T-helper 1 cell (primary cell): ENCODE data around the gene TMC8.

Experiments used
- DNase-seq, 5 donors: peaks; one replicate each; pipeline ENCODE4 v3.0.0-alpha.2; 2012 to 2020
- total RNA-seq, 4 donors: gene quantifications; one replicate each; lab custom pipeline; 2026; lab: John Stamatoyannopoulos, UW

The TMC8 gene, protein sequence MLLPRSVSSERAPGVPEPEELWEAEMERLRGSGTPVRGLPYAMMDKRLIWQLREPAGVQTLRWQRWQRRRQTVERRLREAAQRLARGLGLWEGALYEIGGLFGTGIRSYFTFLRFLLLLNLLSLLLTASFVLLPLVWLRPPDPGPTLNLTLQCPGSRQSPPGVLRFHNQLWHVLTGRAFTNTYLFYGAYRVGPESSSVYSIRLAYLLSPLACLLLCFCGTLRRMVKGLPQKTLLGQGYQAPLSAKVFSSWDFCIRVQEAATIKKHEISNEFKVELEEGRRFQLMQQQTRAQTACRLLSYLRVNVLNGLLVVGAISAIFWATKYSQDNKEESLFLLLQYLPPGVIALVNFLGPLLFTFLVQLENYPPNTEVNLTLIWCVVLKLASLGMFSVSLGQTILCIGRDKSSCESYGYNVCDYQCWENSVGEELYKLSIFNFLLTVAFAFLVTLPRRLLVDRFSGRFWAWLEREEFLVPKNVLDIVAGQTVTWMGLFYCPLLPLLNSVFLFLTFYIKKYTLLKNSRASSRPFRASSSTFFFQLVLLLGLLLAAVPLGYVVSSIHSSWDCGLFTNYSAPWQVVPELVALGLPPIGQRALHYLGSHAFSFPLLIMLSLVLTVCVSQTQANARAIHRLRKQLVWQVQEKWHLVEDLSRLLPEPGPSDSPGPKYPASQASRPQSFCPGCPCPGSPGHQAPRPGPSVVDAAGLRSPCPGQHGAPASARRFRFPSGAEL
- 586 to 882 (median 770) reads per million in 4 donors for total RNA-seq

DNA sequence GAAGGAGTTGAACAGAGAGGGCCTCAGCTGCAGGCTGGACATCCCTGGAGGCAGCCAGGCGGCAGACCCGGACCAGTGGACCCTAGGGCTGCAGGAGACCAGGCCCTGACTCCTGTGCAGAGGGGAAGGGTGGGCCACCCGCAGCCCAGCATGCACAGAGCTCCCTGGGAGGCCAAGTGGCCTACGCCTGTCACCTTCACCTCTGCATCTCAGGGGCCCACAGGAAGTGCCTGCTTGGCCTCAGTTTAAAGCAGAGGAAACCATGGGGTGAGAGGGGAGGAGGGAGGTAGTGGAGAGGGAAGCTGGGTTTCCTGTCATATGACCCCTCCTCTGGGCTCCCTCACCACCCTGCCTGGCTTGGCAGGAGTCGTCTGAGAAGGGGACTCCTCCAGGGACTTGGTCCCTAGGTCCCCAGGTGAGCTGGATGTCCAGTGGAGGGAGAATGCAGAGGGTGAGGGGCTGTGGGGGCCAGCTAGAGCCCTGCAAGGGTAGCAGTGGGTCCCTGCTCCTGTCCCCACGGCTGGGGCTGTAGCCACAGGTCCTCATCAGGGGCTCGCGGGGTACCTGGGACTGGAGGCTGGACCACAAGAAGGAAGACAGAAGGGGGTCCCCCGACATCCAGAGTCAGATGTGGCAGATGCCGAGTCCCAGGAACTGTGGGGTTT is at the start of gene TMC8:
TSS of gene TMC8 (plus strand) at position 335 of the 665 bp plus-strand sequence. CDS start 818 bp downstream, outside the sequence.
- peak; percentile 62 to 94 (median 79) for DNase-seq

DNA sequence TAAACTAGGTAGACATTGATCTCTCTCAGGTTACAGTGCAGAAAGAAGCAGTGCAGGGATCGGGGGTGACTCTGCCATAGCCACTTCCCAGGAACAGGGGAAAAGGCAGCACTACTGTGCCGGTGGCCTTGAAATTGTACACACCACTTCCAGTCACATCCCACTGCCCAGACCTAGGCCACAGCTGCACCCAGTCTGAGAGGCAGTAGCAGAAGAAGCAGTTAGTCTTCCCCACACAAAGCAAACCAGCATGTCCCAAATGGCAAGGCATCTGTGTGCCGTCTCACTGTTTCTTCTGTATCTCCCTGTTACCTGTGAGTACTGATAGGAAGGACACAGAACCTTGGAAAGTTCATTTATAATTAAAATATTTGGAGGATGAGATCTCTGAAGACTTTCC is 49.0 kb upstream of the TMC8 start:
- no peak for DNase-seq

DNA sequence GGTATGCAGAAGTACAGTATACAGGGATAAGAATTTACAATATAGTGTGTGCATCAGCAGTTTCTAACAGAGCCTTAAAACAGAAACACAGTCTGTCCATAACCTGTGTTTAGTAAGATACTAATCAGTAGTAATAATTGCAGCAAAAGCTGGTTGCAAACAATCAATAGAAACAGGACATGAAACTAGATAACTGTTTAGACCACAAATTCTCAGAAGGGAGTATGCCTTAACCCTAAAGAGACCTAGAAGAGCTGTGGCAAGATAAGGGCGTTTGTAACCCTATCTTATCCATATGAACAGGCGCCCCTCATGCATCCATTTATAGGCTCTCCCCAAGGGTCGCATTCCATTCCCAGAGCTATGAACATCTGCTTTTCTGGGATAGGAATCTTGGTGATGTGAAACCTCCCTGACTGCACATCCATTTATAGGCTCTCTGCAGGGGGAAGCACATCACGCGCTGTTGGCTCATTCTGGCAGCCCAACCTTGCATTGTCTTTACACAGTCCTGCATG is 48.2 kb upstream of the TMC8 start:
- peak in 1 of 5 donors; percentile 14 for DNase-seq

DNA sequence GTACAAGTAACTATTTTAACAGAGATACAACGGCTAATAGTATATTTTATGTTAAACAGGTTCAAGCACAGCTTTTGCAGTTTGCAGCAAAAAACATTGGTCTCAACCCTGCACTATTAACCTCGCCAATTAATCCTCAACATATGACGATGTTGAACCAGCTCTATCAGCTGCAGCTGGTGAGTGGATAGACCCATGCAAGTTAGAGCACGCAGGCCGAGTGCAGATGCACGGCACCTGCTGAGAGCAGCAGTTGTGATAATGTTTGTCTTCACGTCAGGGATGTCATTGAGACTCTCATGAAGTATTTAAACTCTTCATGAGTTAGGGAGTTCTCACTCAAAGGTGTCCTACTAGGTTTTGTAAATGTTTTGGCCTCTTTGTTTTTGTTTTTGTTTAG is 47.6 kb upstream of the TMC8 start:
- no peak for DNase-seq

DNA sequence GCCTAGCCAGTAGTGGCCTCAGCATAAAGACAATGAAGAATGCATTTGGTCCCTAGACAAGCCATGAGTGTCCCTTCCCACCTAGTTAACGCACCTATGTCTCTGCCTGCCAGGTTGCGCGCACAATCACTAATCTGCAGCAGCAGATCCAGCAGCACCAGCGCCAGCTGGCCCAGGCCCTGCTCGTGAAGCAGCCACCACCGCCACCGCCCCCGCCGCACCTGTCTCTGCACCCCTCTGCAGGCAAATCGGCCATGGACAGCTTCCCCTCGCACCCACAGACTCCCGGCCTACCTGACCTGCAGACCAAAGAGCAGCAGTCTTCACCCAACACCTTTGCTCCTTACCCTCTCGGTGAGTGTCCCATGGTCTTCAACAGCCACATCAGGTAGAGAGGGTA is 43.8 kb upstream of the TMC8 start:
- no peak for DNase-seq

DNA sequence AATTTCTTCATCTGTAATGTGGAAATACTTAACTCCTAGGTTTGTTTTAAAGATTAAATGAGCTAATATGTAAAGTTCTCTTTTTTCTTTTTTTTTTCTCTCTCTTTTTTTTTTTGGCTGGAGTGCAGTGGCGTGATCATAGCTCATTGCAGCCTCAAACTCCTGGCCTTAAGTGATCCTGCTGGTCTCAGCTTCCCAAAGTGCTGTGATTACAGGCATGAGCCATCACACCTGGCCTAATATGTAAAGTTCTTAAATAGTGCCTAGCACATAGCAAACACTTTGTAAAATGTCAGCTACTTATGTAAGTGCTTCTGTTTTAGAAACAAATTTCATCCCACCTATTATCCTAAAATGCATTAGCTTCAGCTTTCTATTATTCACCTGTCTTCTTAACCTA is 42.0 kb upstream of the TMC8 start:
- no peak for DNase-seq

DNA sequence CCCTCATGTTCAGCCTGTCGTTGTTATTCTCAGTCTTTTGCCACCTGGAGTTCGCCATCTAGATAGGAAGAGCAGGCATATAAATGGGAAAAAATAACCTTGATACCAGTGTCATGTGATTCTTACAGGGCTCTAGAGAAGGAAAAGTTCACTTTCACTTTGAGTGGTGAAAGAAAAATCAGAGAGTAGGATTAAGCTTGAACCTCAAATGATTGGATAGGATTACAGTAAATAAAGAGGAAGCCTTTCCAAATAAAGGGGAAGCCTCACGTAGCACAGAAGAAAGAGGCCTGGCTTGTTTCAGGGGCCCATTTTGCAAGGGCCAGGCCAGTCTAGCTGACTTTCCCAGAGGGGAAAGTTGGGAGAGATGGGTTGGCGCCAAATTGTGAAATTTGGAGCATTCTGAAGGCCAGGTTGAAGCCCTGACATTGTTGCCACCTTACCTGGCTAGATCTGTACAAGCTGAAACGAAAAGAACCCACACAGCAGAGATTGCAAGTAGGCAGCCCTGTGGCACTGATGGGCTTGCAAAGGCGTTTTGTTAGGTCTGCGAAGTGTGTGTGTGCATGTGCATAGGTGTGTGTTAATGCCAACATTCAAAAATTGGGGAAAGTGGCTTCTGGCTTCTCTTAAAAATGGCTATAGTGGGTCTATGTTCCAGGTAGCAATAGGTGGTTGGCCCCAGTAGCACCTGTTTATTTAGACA is 40.8 kb upstream of the TMC8 start:
- no peak for DNase-seq

DNA sequence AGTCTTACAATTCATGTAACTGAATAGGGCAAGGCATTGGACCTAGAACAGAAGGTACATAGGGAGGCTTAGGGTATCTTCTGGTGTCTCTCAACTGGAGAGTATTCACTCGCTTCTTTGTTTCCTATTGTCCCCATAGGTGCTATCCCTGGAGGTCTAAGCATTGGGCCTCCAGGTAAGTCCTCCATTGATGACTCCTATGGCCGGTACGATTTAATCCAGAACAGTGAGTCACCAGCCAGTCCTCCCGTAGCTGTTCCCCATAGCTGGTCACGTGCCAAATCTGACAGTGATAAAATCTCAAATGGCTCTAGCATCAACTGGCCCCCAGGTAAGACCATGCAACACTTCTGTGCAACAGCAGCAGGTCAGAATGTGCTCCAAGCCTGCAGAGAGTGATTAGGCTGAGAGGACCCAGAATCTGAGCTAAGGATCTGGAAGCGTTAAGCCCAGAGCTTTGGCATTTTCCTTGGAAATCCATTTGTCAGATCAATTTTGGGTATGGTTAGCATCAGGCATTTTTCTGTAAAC is 37.7 kb upstream of the TMC8 start:
- DNase-seq: no peak

DNA sequence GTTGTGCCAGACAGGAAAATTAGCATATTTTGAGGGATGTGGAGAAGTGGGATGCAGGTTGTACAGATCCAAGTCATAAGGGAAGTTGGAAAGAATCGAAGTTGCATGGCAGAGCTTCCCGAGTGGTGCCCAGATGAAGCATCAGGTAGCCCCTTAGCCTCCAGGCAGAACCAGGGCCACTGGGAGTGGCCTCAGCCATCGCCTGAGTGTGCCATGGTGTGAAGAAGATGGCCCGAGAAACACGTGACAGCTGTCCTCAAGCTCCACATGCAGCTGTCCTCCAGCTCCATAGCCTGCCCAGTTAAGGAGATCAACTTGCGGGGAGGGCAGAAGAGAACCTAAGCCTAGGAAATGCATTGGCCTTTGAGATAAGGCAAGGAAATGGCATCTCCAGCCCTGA is 35.5 kb upstream of the TMC8 start:
- DNase-seq: no peak

DNA sequence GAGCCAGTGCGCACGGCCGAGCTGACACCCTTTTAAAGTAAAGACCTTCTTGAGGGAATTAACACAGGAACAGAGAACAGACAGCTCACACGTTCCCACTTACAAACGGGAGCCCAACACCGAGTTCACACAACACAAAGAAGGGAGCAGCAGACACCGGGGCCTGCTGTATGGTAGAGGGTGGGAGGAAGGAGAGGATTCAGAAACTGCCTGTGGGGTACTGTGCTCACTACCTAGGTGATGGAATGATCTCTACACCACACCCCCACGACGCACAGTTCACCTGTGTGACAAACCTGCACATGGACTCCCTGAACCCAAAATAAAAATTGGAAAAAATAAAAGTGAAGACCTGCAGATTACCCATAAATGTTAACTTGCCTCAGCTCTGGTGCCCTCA is 34.5 kb upstream of the TMC8 start:
- no peak for DNase-seq

DNA sequence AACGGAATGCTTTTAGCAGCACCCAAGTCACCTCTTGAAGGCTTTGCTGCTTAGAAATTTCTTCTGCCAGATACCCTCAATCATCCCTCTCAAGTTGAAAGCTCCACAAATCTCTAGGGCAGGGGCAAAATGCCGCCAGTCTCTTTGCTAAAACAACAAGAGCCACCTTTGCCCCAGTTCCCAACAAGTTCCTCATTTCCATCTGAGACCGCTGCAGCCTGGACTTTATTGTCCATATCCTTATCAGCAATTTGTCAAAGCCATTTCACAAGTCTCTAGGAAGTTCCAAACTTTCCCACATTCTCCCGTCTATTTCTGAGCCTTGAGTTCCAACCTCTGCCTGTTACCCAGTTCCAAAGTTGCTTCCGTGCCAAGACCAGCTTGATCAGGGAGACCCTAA is 29.5 kb upstream of the TMC8 start:
- no peak for DNase-seq

DNA sequence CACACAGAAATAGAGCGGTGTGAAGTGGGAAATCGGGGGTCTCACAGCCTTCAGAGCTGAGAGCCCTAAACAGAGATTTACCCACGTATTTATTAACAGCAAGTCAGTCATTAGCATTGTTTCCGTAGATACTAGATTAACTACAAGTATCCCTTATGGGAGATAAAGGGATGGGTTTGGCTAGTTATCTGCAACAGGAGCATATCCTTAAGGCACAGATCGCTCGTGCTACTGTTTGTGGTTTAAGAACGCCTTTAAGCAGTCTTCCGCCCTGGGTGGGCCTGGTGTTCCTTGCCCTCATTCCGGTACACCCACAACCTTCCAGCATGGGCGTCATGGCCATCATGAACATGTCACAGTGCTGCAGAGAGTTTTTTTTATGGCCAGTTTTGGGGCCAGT is 29.0 kb upstream of the TMC8 start:
- no peak for DNase-seq

DNA sequence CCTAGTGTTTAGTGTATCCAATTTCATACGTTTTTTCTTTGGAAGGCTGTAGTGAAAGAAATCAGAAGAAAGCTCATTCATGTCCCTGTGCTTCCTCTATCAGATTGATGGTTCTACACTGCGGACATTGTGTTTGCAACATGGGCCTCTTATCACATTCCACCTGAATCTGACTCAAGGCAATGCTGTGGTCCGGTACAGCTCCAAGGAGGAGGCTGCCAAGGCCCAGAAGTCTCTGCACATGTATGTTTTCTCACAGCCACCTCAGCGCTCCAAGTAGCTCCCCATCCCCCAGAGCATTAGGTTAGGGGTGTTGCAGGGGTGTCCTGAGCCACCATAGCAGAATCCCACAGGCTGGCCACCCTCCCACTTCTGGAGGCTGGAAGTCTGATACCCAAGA is 27.3 kb upstream of the TMC8 start:
- no peak for DNase-seq

DNA sequence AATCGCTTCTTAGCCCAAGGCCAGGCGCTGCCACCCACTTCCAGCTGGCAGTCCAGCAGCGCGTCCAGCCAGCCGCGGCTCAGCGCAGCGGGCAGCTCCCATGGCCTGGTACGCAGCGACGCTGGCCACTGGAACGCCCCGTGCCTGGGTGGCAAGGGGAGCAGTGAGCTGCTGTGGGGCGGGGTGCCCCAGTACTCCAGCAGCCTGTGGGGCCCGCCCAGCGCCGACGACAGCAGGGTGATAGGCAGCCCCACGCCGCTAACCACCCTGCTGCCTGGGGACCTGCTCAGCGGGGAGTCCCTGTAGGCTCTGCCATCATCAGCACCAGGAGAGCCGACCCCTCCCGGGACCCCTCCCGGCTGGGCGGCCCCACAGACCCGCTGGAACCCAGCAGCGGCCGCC is 26.0 kb upstream of the TMC8 start:
- DNase-seq: no peak

DNA sequence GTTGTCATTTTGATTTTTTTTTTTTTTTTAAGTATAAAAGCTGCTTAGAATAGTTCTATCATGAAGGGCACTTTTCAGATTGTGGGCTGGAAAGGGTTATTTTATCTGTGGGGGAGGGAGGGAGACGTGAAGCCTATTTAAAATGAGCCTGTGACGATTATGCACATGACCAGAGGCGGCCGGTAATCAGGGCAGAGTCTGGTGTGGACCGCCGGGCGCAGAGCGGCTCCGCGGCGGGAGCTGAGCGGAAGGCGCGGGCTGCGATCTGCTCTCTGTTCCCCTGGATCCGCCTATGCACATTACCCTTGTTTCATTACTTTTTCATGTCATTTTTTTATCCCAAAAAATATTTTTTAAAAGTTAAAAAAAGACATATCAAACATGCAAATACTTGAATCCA is 25.5 kb upstream of the TMC8 start:
- no peak for DNase-seq

DNA sequence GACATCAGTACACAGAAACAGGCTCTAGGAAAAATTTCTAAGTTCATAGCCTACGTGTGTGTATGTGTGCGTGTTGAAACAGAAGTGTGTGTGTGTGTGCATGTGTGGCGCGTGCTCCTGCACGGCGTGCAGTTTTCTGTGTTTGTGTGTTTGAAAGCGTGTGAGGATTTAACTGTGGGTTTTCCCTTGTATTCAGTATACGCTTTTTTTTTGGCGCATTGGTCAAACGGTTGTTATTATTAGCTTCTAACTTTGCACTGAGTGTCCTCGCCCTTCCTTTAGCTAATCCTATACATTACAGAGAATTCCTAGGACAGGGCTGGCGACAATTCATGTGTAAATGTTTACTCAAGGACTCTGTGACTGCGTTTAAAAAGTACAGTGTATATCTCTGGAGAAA is 25.0 kb upstream of the TMC8 start:
- no peak for DNase-seq

DNA sequence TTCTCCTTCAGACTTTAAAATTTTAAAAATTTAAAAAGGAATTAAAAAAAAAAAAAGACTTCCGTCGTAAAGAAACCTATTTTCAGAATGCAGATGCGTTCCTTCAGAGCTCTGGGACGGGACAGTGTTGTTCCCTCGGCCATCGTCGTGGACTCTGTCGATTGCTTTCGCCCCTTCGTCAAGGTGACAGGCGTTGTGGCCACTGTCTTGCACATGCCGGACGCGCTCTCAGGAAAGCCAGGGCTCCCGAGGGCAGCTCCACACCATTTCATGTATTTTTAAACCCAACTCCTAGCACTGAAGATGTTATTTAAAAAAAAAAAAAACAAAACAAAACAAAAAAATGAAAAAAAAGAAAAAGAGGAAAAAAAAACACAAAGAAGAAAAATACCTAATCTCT is 24.4 kb upstream of the TMC8 start:
- no peak for DNase-seq

DNA sequence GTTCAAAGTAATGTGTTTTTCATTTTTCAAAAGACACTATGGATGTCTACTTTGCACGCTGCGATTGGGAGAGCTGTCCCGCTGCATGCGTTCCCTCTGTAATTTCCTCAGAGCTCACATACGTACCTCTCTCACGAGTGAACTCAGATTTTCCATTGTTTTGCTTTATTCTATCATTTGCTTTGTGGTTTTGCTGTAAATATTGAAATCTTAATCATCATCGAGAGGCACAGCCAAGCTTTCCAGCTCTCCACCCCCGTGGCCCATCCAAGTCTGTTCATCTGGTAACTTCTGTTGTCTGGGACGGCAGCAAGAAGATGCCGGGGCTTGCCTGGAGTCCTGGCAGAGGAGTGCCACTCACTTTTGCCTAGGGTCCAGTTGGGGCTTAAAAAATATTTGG is 23.1 kb upstream of the TMC8 start:
- DNase-seq: no peak

DNA sequence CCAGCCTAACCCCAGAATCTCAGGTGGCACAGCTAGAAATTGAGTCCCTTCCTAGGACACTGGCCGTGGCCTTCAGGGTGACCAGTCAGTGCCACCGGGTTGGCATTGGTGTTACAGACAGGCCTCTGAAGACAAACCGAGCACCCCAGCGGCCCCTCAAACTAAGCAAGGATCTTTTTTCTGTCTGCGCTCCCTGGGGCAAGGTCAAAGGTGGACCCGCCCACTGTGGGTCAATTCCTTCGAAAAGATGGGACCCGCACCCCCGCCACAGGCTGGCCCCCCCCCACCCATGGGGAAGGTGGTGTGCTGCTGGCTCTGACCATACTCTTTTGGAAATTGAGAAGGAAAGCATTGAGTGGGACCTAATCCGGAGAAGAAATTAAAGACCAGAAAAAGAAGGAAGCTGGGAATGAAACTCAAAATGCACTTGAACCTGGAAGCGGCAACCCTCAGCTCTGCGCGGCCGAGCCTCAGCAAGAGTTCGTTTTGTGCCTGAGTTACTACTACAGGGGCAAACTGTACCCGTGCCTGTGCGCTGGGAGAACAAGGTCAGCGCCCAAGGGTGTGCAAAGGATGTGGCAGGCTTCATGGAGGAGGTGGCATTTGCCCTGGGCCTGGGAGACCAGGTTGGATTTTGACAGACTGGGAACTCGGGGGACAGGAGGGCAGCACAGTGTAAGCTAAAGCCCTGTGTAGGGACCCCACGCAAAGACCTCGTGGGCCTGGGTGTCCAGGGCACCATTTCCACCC is 22.4 kb upstream of the TMC8 start:
- no peak for DNase-seq

DNA sequence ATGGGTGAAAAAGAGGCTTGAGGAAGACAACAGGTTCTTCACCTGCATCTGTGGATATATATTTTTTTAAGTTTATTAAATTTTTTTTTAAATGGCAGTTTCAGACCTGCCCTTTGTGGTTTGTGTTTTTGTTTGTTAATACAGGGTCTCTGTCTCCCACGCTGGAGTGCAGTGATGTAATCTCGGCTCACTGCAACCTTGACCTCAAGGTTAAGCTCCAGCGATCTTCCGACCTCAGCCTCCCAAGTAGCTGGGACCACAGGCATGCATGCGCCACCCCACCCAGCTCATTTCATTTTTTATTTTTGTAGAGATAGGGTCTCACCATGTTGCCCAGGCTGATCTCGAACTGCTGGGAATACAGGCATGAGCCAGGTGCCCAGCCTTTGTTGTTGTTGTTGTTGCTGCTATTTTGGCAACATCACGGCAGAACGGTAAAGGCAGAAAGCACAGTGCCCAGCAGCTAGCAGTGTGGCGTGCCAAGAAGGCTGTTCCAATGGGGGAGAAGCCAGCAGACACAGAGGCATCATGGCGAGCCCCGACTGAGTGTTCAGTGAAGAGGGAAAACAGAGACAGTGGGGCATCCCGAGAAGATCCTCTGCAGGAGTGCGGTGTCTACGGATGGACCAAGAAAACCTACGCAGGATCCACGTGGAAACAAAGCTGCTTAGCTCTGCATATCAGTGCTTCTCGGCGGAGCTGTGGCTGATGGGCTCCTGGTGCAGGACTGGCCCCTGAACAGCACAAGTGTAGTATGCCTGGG is 21.7 kb upstream of the TMC8 start:
- DNase-seq: no peak

DNA sequence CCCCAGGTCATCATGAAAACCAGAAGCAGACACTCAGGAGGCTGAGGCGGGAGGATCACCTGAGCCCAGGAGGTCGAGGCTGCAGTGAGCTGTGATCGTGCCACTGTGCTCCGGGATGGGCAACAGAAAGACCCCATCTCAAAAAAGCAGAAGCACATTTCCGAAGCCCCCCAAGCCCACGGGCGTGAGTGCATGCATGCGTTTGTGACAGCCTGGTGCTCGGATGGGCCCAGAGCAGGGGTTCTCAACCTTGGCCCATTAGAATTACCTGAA is 21.1 kb upstream of the TMC8 start:
- no peak for DNase-seq
